GM18517 (cell line): ENCODE measurements around the gene TESMIN.

ENCODE experiments used
- ATAC-seq: cut with Tn5 transposase; IDR thresholded peaks from one replicate; pipeline ENCODE4 v1.9.1; 2021; ENCODE audit warnings: mild to moderate bottlenecking, moderate library complexity; ENCODE audit not compliant: unreplicated experiment

Gene TESMIN

GRCh38 chr11:68684385-68685356 is 66.6 kb downstream of the TESMIN start, which contains the start of gene GAL:
GAL (plus strand) TSS chr11:68684544; CDS start chr11:68684924, 380 bp downstream.
- ATAC-seq = no peak

GRCh38 chr11:68683536-68684384 is 67.6 kb downstream of the TESMIN start:
- ATAC-seq = no peak

- ATAC-seq = no peak
These were observed 68.2 kb downstream of the TESMIN start for GRCh38 chr11:68683121-68683520.

GRCh38 chr11:68682531-68682961 is 68.8 kb downstream of the TESMIN start:
- no peak for ATAC-seq

- no peak for ATAC-seq
These were observed 70.6 kb downstream of the TESMIN start for GRCh38 chr11:68680541-68681231.

- no peak for ATAC-seq
These were observed 73.3 kb downstream of the TESMIN start for GRCh38 chr11:68678031-68678441.

GRCh38 chr11:68677432-68677831 is 73.9 kb downstream of the TESMIN start:
- ATAC-seq = no peak

GRCh38 chr11:68674461-68674860 is 76.9 kb downstream of the TESMIN start:
- ATAC-seq = no peak

GRCh38 chr11:68673991-68674390 is 77.3 kb downstream of the TESMIN start:
- no peak for ATAC-seq

GRCh38 chr11:68673306-68673945 is 77.9 kb downstream of the TESMIN start:
- ATAC-seq = no peak

- no peak for ATAC-seq
These were observed 80.9 kb downstream of the TESMIN start for GRCh38 chr11:68670208-68670992.

- no peak for ATAC-seq
These were observed 81.8 kb downstream of the TESMIN start for GRCh38 chr11:68669301-68670090.

- ATAC-seq = no peak
These were observed 83.5 kb downstream of the TESMIN start for GRCh38 chr11:68667511-68668500.

GRCh38 chr11:68666849-68667248 is 84.5 kb downstream of the TESMIN start:
- ATAC-seq = no peak

- no peak for ATAC-seq
These were observed 85.9 kb downstream of the TESMIN start for GRCh38 chr11:68665436-68665835.

GRCh38 chr11:68664906-68665305 is 86.4 kb downstream of the TESMIN start:
- ATAC-seq = no peak

GRCh38 chr11:68664141-68664540 is 87.2 kb downstream of the TESMIN start:
- no peak for ATAC-seq
